ENCODE data around the gene HOXA5.

HOXA5 gene

GRCh38 chr7:27106901-27107240, 36.6 kb downstream of the HOXA5 start:
- no peak for DNase-seq (ENCODE audit: low spot score)

GRCh38 chr7:27106181-27106900, 37.1 kb downstream of the HOXA5 start:
- no peak for DNase-seq (ENCODE audit: low spot score)

GRCh38 chr7:27105301-27106031, 38.0 kb downstream of the HOXA5 start:
- no peak for DNase-seq (ENCODE audit: low spot score)

- no peak for DNase-seq (ENCODE audit: low spot score)
Measured at GRCh38 chr7:27104341-27105058, 39.0 kb downstream of the HOXA5 start.

GRCh38 chr7:27103489-27104226, 39.8 kb downstream of the HOXA5 start:
- DNase-seq (ENCODE audit: low spot score): no peak

GRCh38 chr7:27102581-27103442, 40.7 kb downstream of the HOXA5 start, which contains the start of gene HOXA2:
Gene HOXA2, minus strand, starts transcription at chr7:27102683. Its CDS starts 183 bp downstream, at chr7:27102500.
- no peak for DNase-seq (ENCODE audit: low spot score)

GRCh38 chr7:27101957-27102580, 41.4 kb downstream of the HOXA5 start:
- DNase-seq (ENCODE audit: low spot score): no peak

GRCh38 chr7:27101171-27101956, 42.1 kb downstream of the HOXA5 start:
- no peak for DNase-seq (ENCODE audit: low spot score)

- DNase-seq (ENCODE audit: low spot score): no peak
Measured at GRCh38 chr7:27100694-27101170, 42.7 kb downstream of the HOXA5 start.

- DNase-seq (ENCODE audit: low spot score): no peak
Measured at GRCh38 chr7:27099453-27100370, 43.8 kb downstream of the HOXA5 start.

- no peak for DNase-seq (ENCODE audit: low spot score)
Measured at GRCh38 chr7:27098578-27099451, 44.7 kb downstream of the HOXA5 start.

GRCh38 chr7:27097686-27098577, 45.5 kb downstream of the HOXA5 start:
- DNase-seq (ENCODE audit: low spot score): no peak

- no peak for DNase-seq (ENCODE audit: low spot score)
Measured at GRCh38 chr7:27096768-27097514, 46.5 kb downstream of the HOXA5 start.

GRCh38 chr7:27095897-27096767, 47.3 kb downstream of the HOXA5 start, which contains the start of gene HOXA1:
Gene HOXA1, minus strand, starts transcription at chr7:27096000. Its CDS starts 88 bp downstream, at chr7:27095912.
- DNase-seq (ENCODE audit: low spot score): peak; percentile 96
